ENCODE results near the gene MIEF2.

- TF ChIP-seq, protein P1, sequence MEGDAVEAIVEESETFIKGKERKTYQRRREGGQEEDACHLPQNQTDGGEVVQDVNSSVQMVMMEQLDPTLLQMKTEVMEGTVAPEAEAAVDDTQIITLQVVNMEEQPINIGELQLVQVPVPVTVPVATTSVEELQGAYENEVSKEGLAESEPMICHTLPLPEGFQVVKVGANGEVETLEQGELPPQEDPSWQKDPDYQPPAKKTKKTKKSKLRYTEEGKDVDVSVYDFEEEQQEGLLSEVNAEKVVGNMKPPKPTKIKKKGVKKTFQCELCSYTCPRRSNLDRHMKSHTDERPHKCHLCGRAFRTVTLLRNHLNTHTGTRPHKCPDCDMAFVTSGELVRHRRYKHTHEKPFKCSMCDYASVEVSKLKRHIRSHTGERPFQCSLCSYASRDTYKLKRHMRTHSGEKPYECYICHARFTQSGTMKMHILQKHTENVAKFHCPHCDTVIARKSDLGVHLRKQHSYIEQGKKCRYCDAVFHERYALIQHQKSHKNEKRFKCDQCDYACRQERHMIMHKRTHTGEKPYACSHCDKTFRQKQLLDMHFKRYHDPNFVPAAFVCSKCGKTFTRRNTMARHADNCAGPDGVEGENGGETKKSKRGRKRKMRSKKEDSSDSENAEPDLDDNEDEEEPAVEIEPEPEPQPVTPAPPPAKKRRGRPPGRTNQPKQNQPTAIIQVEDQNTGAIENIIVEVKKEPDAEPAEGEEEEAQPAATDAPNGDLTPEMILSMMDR (IDR thresholded peaks at IDR 0.05; ENCODE audit: poor library complexity, severe bottlenecking): no peak
- no peak for TF ChIP-seq TAF1 (IDR thresholded peaks at IDR 0.05; ENCODE audit: low read depth)
- no peak for TF ChIP-seq POLR2AphosphoS5 (IDR thresholded peaks at IDR 0.05)
- no peak for TF ChIP-seq EP300 (conservative IDR thresholded peaks at IDR 0.05; ENCODE audit: poor library complexity, severe bottlenecking)
- no peak for TF ChIP-seq EZH2 (IDR thresholded peaks at IDR 0.05; ENCODE audit: borderline replicate concordance, insufficient read depth, low read length, poor library complexity, severe bottlenecking)
- no peak for TF ChIP-seq RAD21 (conservative IDR thresholded peaks at IDR 0.05)
- no peak for TF ChIP-seq REST (IDR thresholded peaks at IDR 0.05; ENCODE audit: borderline replicate concordance)
- TF ChIP-seq MXI1 (conservative IDR thresholded peaks at IDR 0.05; ENCODE audit: poor library complexity, severe bottlenecking): no peak
- TF ChIP-seq SMC3 (conservative IDR thresholded peaks at IDR 0.05; ENCODE audit: poor library complexity): no peak
These were observed 2.5 kb upstream of the MIEF2 start for GRCh38 chr17:18257982-18258355.
